Sciatic nerve (tissue), 2 donors: Measurements from ENCODE around the gene EHD2. TPM values are rescaled to one million over a fixed set of nuclear protein-coding genes. Genes with fewer than 3 reads are reported as not detected.
A peak's percentile ranks its signal among the peaks of the same experiment; 100 is the strongest.
"Not testable (repeated sequence)": the region's sequence is repeated elsewhere in the genome, so short reads cannot be mapped to it uniquely, and the experiment has no call there.

ENCODE experiments used
- ATAC-seq: fragments of 200-7000 bp; cut with Tn5 transposase; one replicate; pipeline ENCODE4 v1.9.1; 2020; ENCODE audit warnings: mild to moderate bottlenecking, moderate library complexity
- DNase-seq: peaks from one replicate; pipeline ENCODE4 v3.0.0-alpha.2; 2020; ENCODE audit warnings: low spot score
- intact Hi-C: fragments of 100-400 bp; cut with DNase I; formaldehyde crosslinking; loops from one replicate; pipeline ENCODE4 v1.14.2; 2022
- total RNA-seq: library from RNA; stranded (reverse); fragmentation: NEBNext Ultra II Directional; extraction: Animal tissue kit (Norgen Biotek cat#: 25700); gene quantifications from one replicate; pipeline ENCODE4 v1.2.1, GENCODE V29; 2021
- donor health status: DM: no; HTN: no; CAD: no.
- donor health status: DM: no; HTN: no; CAD: no.

Gene EHD2
- total RNA-seq, 1 donor from 2014 or later: 153 TPM

DNA sequence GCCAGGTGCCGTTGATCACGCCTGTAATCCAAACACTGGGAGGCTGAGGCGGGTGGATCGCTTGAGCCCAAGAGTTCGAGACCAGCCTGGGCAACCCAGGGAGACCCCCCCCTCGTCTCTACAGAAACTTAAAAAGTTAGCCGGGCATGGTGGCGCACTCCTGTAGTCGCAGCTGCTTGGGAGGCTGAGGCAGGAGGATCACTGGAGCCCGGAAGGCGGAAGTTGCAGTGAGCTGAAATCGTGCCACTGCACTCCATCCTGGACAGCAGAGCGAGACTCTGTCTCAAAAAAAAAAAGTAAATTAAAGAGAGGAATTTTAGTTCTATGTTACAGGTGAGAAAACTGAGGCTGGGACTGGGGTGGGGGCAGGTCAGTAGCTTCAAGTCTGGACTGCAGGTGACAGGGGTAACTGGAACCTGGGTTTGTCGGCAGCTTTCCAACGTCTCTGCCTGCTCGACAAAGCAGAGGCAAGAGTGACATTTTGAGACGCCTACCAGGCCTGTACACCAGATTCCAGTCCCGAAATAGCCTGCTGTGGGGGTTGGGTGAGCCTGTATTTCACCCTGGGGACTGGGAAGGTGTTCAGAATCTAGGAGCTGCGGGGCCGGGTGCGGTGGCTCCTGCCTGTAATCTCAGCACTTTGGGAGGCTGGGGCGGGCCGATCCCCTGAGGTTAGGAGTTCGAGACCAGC, 66.4 kb downstream of the EHD2 start:
- DNase-seq (peak; percentile 75), ATAC-seq (peak; percentile 33)
- intact Hi-C loops: loop anchor here (10.0 kb wide), 1 partner anchor 65 kb away; the partner anchor contains the start of gene EHD2

DNA sequence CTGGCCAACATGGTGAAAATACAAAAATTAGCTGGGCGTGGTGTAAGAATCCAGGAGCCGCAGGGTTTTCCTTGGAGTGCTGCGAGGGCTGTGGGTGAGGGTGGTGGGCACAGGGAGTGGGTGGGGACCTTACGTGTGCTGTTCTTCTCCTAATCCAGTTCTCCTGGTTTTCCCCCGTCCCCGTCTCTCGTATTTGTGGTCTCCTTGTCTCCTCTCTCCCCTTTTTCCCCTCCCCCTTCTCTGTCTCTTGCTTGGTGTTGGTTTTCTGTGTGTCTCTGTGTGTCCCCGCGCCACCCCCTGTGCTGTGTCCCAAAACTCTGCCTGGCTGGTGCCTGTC, 67.0 kb downstream of the EHD2 start:
- DNase-seq (no peak), ATAC-seq (no peak)
- intact Hi-C loops: loop anchor here (10.0 kb wide), 1 partner anchor 65 kb away; the partner anchor contains the start of gene EHD2

DNA sequence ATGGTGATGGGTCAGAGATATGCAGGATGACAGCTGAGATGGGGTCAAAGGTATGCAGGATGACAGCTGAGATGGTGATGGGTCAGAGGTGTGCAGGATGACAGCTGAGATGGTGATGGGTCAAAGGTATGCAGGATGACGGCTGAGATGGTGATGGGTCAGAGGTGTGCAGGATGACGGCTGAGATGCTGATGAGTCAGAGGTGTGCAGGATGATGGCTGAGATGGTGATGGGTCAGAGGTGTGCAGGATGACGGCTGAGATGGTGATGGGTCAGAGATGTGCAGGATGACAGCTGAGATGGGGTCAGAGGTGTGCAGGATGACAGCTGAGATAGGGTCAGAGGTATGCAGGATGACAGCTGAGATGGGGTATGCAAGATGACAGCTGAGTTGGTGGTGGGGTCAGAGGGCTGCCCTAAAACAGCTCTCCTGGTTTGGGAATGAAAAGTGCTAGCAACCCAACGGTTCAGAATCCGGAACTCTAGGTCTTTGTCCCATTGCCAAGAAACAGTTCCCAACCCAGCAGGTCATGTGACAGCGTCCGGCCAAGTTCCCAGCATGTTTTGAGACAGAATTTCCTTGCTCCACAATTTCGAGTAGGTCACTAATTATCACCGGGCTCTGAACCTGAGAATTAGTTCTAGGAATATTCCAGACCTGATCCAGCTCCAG, 68.5 kb downstream of the EHD2 start:
- peak; percentile 35 for ATAC-seq
- DNase-seq: peak; percentile 79

DNA sequence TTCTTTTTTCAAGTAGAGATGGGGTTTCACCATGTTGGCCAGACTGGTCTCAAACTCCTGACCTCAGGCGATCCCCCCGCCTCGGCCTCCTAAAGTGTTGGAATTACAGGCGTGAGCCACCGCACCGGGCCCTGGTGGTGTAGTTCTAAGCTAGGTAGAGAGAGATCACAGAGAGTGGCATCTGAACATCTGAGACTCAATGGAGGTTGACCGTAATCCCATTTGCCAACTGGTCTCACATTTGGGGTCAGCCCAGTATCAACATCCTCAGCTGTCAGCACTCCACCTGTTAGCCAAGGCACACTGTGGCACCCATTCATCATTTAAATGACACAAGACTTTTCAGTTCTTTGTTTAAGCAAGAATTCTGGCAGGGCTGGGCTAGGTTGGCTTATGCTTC, 73.3 kb downstream of the EHD2 start:
- ATAC-seq: no peak
- intact Hi-C loops: loop anchor here (10.0 kb wide), 1 partner anchor 72 kb away; the partner anchor contains the start of gene EHD2

More for the DNA sequence above, 68.5 kb downstream of the EHD2 start:
- intact Hi-C loops: loop anchor here (10.0 kb wide), 1 partner anchor 67 kb away; the partner anchor contains the start of gene EHD2

DNA sequence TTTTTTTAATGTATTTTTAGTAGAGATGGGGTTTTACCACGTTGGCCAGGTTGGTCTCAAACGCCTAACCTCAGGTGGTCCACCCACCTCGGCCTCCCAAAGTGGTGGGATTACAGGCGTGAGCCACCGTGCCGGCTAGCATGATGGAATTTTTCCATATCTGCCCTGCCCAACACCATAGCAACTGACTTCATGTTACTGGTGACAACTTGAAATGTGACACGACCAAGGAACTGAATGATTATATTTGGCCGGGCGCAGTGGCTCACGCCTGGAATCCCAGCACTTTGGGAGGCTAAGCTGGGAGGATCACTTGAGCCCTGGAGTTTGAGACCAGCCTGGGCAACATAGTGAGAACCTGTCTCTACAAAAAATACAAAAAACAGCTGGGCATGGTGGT, 74.1 kb downstream of the EHD2 start:
- ATAC-seq, DNase-seq: not testable (repeated sequence)
- intact Hi-C loops: loop anchor here (10.0 kb wide), 1 partner anchor 73 kb away; the partner anchor contains the start of gene EHD2

More for the DNA sequence above, 73.3 kb downstream of the EHD2 start:
- DNase-seq: no peak

DNA sequence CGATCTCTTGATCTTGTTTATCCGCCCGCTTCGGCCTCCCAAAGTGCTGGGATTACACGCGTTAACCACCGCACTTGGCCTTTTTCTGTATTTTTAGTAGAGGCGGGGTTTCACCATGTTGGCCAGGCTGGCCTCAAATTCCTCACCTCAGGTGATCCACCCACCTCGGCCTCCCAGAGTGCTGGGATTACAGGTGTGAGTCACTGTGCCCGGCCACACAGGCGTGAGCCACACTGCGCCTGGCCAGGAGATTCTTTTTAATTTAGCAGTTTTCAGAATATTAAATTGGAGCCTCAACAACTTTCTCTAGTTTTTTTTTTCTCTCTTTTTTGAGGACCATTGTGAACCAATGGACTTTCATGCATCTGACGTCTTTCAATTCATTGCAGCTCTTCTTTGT, 76.6 kb downstream of the EHD2 start:
- intact Hi-C loops: loop anchor here (10.0 kb wide), 1 partner anchor 75 kb away; the partner anchor contains the start of gene EHD2

DNA sequence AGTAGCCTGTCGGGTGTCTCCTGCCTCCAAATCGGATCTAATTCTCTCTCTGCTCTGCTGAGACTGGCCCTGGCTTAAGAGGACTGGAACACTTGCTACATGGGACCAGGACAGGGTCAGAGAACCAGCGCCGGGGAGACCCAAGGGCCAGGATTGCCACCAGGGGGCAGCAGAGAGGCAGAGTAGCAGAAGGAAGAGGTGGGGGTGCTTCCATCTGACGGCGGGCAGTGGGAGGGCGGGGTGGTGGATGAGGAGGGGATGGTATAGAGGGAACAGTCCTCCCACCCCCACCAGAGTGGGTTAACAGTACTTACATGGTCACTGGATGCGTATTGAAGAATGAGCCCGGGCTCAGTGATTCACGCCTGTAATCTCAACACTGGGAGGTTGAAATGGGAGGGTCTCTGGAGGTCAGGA, 77.2 kb downstream of the EHD2 start:
- ATAC-seq (peak; percentile 81), DNase-seq (peak; percentile 93)
- intact Hi-C loops: no loop called here

More for the DNA sequence above, 76.6 kb downstream of the EHD2 start:
- DNase-seq, ATAC-seq: not testable (repeated sequence)

DNA sequence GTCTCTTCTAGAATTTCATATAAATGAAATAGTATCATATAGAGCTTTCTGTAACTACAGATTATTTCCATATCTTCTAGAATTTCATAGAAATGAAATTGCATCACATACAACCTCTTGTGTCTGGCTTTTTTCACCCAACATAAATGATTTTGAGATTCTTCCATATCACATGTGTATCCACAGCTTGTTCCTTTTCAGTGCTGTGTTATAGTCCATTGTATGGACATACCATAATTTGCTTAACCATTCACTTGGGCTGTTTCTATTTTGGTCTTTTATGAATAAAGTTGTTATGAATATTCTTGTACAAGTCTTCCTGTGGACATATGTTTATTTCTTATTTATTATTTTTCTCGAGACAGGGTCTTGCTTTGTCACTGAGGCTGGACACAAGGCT, 79.4 kb downstream of the EHD2 start:
- DNase-seq (no peak), ATAC-seq (no peak)
- intact Hi-C loops: no loop called here

Other genes starting within 250 kb of the EHD2 start
- gene SLC8A2, start 241.5 kb upstream of the EHD2 start, total RNA-seq: not detected
- gene KPTN, start 229.2 kb upstream of the EHD2 start, total RNA-seq: 6.3 TPM
- 91.7 TPM for gene NAPA, start 198.4 kb upstream of the EHD2 start, total RNA-seq
- 0.71 TPM for gene ZNF541, start 140.3 kb upstream of the EHD2 start, total RNA-seq
- gene BICRA, start 104.3 kb upstream of the EHD2 start, total RNA-seq: 23.9 TPM
- 297 TPM for gene NOP53, start 32.1 kb downstream of the EHD2 start, total RNA-seq
- gene SELENOW, start 65.3 kb downstream of the EHD2 start, total RNA-seq: 306 TPM
- not detected for gene TPRX1, start 91.1 kb downstream of the EHD2 start, total RNA-seq
- 0.09 TPM for gene CRX, start 108.5 kb downstream of the EHD2 start, total RNA-seq
- gene TPRX2, start 145.8 kb downstream of the EHD2 start, total RNA-seq: not detected
- not detected for gene SULT2A1, start 172.9 kb downstream of the EHD2 start, total RNA-seq